Measurements from ENCODE around the gene RNF133. TPM values are rescaled to one million over a fixed set of nuclear protein-coding genes. Genes with fewer than 3 reads are reported as not detected.

RNF133 gene, protein sequence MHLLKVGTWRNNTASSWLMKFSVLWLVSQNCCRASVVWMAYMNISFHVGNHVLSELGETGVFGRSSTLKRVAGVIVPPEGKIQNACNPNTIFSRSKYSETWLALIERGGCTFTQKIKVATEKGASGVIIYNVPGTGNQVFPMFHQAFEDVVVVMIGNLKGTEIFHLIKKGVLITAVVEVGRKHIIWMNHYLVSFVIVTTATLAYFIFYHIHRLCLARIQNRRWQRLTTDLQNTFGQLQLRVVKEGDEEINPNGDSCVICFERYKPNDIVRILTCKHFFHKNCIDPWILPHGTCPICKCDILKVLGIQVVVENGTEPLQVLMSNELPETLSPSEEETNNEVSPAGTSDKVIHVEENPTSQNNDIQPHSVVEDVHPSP
- polyA plus RNA-seq (2013, experiment 1 of 2) = not detected
- polyA plus RNA-seq (2013, experiment 2 of 2) = not detected

DNA sequence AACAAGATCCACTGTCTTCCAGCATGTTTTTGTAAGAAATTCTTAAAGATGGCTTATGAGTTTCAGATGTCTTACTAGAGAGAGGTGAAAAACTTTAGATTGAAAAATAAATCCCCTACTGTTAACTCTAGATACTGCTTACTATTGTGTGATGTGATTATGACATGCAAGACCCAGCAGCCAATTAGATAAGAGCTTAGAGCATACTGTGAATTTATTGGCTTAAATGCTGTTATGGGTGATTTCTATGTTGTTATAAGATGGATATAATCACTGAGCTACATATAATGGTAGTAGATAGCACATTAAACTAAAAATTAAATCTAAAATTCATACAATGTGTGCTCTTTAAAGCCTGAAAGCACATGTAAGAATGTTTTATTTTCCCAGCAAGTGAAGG lies at the start of gene RNF133:
TSS of gene RNF133 (minus strand) at position 101 of the 400 bp plus-strand sequence. CDS start 199 bp downstream, outside the sequence.
- H3K4me3 ChIP-seq (ENCODE audit: extremely low read depth, insufficient read depth, low read length, poor library complexity, severe bottlenecking) = no peak within 1 kb of the TSS
- H3K4me1 ChIP-seq (ENCODE audit: control insufficient read depth, insufficient read depth, low read length, poor library complexity, severe bottlenecking) = no peaks in the 10 kb centered on the region
- H3K9me3 ChIP-seq (ENCODE audit: control insufficient read depth, low read length) = no peaks in the 10 kb centered on the region
- no peaks in the 10 kb centered on the region for H3K36me3 ChIP-seq (ENCODE audit: control insufficient read depth, insufficient read depth, low read length)
- H3K27ac ChIP-seq (ENCODE audit: low read depth, low read length, severe bottlenecking) = no peak within 1 kb of the TSS

DNA sequence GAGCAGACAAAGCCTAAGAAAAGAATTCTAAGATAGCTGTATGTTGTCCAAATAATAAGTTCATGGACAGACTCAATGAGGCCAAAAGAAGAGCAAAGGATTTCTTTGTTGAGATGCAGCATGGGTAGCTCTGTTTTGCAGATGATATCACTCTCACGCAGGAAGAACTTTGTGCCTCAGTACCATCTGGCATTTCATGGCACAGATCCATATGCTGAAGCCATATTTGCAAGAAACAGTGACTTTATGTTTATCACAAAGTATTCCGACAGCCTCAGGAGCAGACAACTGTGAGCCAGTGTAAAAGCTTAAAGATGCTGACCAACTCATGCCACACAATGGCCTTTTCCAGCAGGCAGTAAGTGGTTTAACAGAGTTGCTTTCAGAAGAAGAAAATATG lies 49.3 kb upstream of the RNF133 start:
- no peaks in the 10 kb centered on the region for H3K4me1 ChIP-seq (ENCODE audit: control insufficient read depth, insufficient read depth, low read length, poor library complexity, severe bottlenecking)
- H3K27ac ChIP-seq (ENCODE audit: low read depth, low read length, severe bottlenecking) = no peak overlapping the region
- 83 to 100% methylated on average over 1 of the region's 2 CpGs for WGBS, 2 experiments (ENCODE audit: insufficient coverage in 2 of 2)
- no peaks in the 10 kb centered on the region for H3K9me3 ChIP-seq (ENCODE audit: control insufficient read depth, low read length)
- H3K4me3 ChIP-seq (ENCODE audit: extremely low read depth, insufficient read depth, low read length, poor library complexity, severe bottlenecking) = no peak overlapping the region
- H3K36me3 ChIP-seq (ENCODE audit: control insufficient read depth, insufficient read depth, low read length) = no peaks in the 10 kb centered on the region

DNA sequence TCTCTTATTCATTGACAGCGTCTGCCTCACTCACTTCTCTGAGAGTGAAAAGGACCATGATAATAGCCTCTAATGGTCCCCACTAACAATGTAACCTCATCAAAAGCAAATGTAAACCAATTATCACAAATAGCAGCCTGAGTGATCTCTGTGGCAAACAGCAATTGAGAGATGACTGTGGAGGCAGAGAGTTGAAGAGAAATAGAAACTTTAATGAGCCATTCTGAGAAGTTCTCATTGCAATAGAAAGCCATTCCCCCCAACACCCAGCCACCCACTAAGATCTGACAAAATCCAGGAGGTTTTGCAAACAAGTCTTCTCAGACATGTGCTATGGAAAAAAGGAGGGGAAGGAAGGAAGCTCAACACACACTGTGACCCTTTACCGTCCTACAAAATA lies 48.0 kb upstream of the RNF133 start:
- WGBS, 2 experiments (ENCODE audit: insufficient coverage in 2 of 2) = 70 to 100% methylated on average over 1 of the region's 2 CpGs
- no peak overlapping the region for H3K27ac ChIP-seq (ENCODE audit: low read depth, low read length, severe bottlenecking)
- H3K4me3 ChIP-seq (ENCODE audit: extremely low read depth, insufficient read depth, low read length, poor library complexity, severe bottlenecking) = no peak overlapping the region
- H3K9me3 ChIP-seq (ENCODE audit: control insufficient read depth, low read length) = no peaks in the 10 kb centered on the region
- no peaks in the 10 kb centered on the region for H3K36me3 ChIP-seq (ENCODE audit: control insufficient read depth, insufficient read depth, low read length)
- no peaks in the 10 kb centered on the region for H3K4me1 ChIP-seq (ENCODE audit: control insufficient read depth, insufficient read depth, low read length, poor library complexity, severe bottlenecking)

DNA sequence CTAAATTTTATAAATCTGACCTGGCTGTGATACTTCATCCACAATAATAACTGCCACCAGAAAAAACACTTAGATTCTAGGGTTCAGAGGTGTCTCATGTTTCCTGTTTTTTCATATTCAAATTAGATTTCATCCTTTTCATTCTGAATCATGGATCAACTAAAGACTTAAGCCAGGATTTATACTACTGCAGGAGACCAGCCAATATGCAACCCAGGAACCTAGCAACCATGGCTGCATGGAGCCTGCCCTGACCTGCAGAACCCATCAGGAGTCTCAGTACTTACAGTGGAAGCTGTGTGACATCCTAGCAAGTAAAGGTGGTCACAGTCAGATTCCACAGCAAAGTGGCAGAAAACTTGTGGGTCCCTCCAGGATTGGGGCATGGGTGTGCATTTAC lies 44.3 kb upstream of the RNF133 start:
- Histone ChIP-seq H3K27ac (ENCODE audit: low read depth, low read length, severe bottlenecking) (no peak overlapping the region), H3K4me1 (ENCODE audit: control insufficient read depth, insufficient read depth, low read length, poor library complexity, severe bottlenecking) (no peaks in the 10 kb centered on the region), H3K9me3 (ENCODE audit: control insufficient read depth, low read length) (no peaks in the 10 kb centered on the region), H3K36me3 (ENCODE audit: control insufficient read depth, insufficient read depth, low read length) (no peaks in the 10 kb centered on the region), H3K4me3 (ENCODE audit: extremely low read depth, insufficient read depth, low read length, poor library complexity, severe bottlenecking) (no peak overlapping the region)

- H3K36me3 ChIP-seq (ENCODE audit: control insufficient read depth, insufficient read depth, low read length) = no peaks in the 10 kb centered on the region
- 66 to 86% methylated on average over 2 of the region's 2 CpGs for WGBS, 2 experiments (ENCODE audit: insufficient coverage in 2 of 2)
Observed at GRCh38 chr7:122738947-122739346, 40.0 kb upstream of the RNF133 start.

GRCh38 chr7:122736183-122736582 lies 37.3 kb upstream of the RNF133 start:
- no peaks in the 10 kb centered on the region for H3K4me1 ChIP-seq (ENCODE audit: control insufficient read depth, insufficient read depth, low read length, poor library complexity, severe bottlenecking)
- no peaks in the 10 kb centered on the region for H3K9me3 ChIP-seq (ENCODE audit: control insufficient read depth, low read length)
- H3K27ac ChIP-seq (ENCODE audit: low read depth, low read length, severe bottlenecking) = no peak overlapping the region
- WGBS, 2 experiments (ENCODE audit: insufficient coverage in 2 of 2) = 67 to 100% methylated on average over 1 of the region's 1 CpG
- no peak overlapping the region for H3K4me3 ChIP-seq (ENCODE audit: extremely low read depth, insufficient read depth, low read length, poor library complexity, severe bottlenecking)
- no peaks in the 10 kb centered on the region for H3K36me3 ChIP-seq (ENCODE audit: control insufficient read depth, insufficient read depth, low read length)

More at GRCh38 chr7:122738947-122739346, 40.0 kb upstream of the RNF133 start:
- H3K4me3 ChIP-seq (ENCODE audit: extremely low read depth, insufficient read depth, low read length, poor library complexity, severe bottlenecking) = no peak overlapping the region
- H3K9me3 ChIP-seq (ENCODE audit: control insufficient read depth, low read length) = no peaks in the 10 kb centered on the region
- no peak overlapping the region for H3K27ac ChIP-seq (ENCODE audit: low read depth, low read length, severe bottlenecking)
- H3K4me1 ChIP-seq (ENCODE audit: control insufficient read depth, insufficient read depth, low read length, poor library complexity, severe bottlenecking) = no peaks in the 10 kb centered on the region

DNA sequence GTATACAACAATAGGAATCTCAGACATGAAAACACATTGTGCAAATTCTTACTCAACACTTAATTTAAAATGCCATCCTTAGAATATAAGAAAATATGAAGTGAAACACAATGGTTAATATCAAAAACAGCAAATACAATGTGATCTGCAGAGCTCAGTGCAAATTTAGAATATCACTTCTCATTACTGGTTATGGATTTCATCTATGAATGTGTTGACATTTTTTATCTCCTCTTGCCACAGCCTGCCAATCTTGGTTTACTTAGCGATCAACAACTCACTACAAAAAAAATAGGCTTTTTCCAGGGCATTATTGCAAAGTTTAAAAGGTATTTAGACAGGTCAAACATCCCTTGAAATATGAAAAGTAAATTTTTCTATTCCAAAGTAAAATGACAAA lies 28.8 kb upstream of the RNF133 start:
- WGBS, 2 experiments (ENCODE audit: insufficient coverage in 2 of 2) = no CpG with 5 or more reads among the region's 1 CpG
- H3K9me3 ChIP-seq (ENCODE audit: control insufficient read depth, low read length) = no peaks in the 10 kb centered on the region

DNA sequence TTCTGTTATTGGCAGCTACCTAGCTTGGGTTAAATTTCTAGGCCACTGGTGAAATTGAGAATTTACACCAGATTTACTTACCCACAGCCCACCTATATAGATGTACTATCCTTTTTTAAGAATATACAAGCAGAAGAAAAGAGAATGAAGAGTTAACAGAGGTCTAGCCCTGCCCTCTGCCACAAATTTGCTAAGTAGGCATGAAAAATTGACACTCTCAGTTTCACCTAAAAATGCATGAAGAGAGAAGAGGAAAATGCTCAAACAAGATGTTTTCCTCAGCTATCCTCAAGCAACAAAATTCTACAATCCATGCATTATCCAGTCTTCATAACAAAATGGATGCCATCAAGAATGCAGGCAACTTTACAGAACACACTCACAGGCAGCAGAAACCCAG lies 28.4 kb upstream of the RNF133 start:
- H3K4me1 ChIP-seq (ENCODE audit: control insufficient read depth, insufficient read depth, low read length, poor library complexity, severe bottlenecking) = no peaks in the 10 kb centered on the region
- H3K27ac ChIP-seq (ENCODE audit: low read depth, low read length, severe bottlenecking) = no peak overlapping the region
- H3K36me3 ChIP-seq (ENCODE audit: control insufficient read depth, insufficient read depth, low read length) = no peaks in the 10 kb centered on the region
- no peak overlapping the region for H3K4me3 ChIP-seq (ENCODE audit: extremely low read depth, insufficient read depth, low read length, poor library complexity, severe bottlenecking)
- H3K9me3 ChIP-seq (ENCODE audit: control insufficient read depth, low read length) = no peaks in the 10 kb centered on the region

More for the DNA sequence above, 28.8 kb upstream of the RNF133 start:
- Histone ChIP-seq H3K4me3 (ENCODE audit: extremely low read depth, insufficient read depth, low read length, poor library complexity, severe bottlenecking) (no peak overlapping the region), H3K36me3 (ENCODE audit: control insufficient read depth, insufficient read depth, low read length) (no peaks in the 10 kb centered on the region), H3K27ac (ENCODE audit: low read depth, low read length, severe bottlenecking) (no peak overlapping the region), H3K4me1 (ENCODE audit: control insufficient read depth, insufficient read depth, low read length, poor library complexity, severe bottlenecking) (no peaks in the 10 kb centered on the region)

GRCh38 chr7:122726881-122727280 lies 28.0 kb upstream of the RNF133 start:
- Histone ChIP-seq H3K9me3 (ENCODE audit: control insufficient read depth, low read length) (no peaks in the 10 kb centered on the region), H3K36me3 (ENCODE audit: control insufficient read depth, insufficient read depth, low read length) (no peaks in the 10 kb centered on the region), H3K4me3 (ENCODE audit: extremely low read depth, insufficient read depth, low read length, poor library complexity, severe bottlenecking) (no peak overlapping the region), H3K27ac (ENCODE audit: low read depth, low read length, severe bottlenecking) (no peak overlapping the region), H3K4me1 (ENCODE audit: control insufficient read depth, insufficient read depth, low read length, poor library complexity, severe bottlenecking) (no peaks in the 10 kb centered on the region)
- WGBS, 2 experiments (ENCODE audit: insufficient coverage in 2 of 2) = 100% methylated on average over 1 of the region's 2 CpGs; no CpG with 5 or more reads in 1 of the 2 experiments

DNA sequence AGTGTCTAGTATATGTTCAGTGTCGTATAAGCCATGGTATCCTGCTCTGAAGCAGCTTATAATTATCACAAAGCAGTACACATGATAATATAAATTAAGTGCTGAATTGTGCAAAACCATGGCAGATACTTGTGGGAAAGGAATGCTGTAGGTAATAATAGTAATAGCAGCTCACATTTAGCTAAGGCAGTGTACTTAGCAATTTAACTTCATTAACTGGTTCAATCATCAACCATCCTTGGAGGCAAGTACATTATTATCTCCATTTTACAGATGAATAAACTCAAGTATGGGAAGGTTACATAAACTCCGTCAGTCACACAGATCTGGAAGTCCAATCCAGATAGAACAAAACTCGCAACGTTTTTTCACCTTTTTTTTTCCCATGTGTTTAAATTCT lies 25.4 kb upstream of the RNF133 start:
- no peaks in the 10 kb centered on the region for H3K4me1 ChIP-seq (ENCODE audit: control insufficient read depth, insufficient read depth, low read length, poor library complexity, severe bottlenecking)
- WGBS, 2 experiments (ENCODE audit: insufficient coverage in 2 of 2) = no CpG with 5 or more reads among the region's 4 CpGs
- no peak overlapping the region for H3K4me3 ChIP-seq (ENCODE audit: extremely low read depth, insufficient read depth, low read length, poor library complexity, severe bottlenecking)
- H3K9me3 ChIP-seq (ENCODE audit: control insufficient read depth, low read length) = no peaks in the 10 kb centered on the region
- H3K36me3 ChIP-seq (ENCODE audit: control insufficient read depth, insufficient read depth, low read length) = no peaks in the 10 kb centered on the region
- H3K27ac ChIP-seq (ENCODE audit: low read depth, low read length, severe bottlenecking) = no peak overlapping the region

DNA sequence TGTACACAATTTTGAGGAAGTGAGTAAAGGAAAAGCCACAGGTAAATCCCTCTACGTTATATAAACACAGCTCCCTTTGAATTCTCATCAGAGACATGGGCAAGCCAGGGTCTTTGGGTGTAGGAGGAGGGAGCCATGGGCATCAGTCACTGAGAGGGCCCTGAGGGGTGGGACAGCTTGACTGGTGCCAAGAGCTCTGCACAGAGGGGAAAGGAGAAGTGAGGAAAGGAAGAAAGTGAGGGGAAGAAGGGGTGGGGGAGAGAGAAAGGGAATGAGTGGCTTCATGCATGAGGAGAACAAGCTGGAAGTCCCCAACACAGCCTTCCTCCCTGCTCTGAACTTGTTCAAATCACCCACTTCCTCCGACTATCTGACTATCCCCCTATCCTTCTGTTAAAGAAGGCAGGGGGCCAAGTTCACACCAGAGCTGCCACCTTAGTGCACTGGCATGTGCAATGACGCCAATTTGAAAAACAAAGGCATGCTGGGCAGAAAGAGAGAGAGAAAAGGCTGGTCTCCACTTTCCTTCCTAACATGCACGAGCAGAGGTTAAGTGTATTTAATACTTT lies 20.2 kb upstream of the RNF133 start:
- Histone ChIP-seq H3K9me3 (ENCODE audit: control insufficient read depth, low read length) (no peaks in the 10 kb centered on the region), H3K27ac (ENCODE audit: low read depth, low read length, severe bottlenecking) (no peak overlapping the region), H3K4me1 (ENCODE audit: control insufficient read depth, insufficient read depth, low read length, poor library complexity, severe bottlenecking) (no peaks in the 10 kb centered on the region), H3K36me3 (ENCODE audit: control insufficient read depth, insufficient read depth, low read length) (no peaks in the 10 kb centered on the region), H3K4me3 (ENCODE audit: extremely low read depth, insufficient read depth, low read length, poor library complexity, severe bottlenecking) (no peak overlapping the region)
- no CpG with 5 or more reads among the region's 4 CpGs for WGBS, 2 experiments (ENCODE audit: insufficient coverage in 2 of 2)

Measured in mesodermal cell (in vitro differentiated cells).